Glutamatergic neuron (in vitro differentiated cells): ENCODE measurements around the gene RBP5. TPM values are rescaled to one million over a fixed set of nuclear protein-coding genes. Genes with fewer than 3 reads are reported as not detected.

ENCODE experiments used
- DNase-seq: peaks from one replicate; pipeline ENCODE4 v3.0.0; 2022
- H3K27ac Mint-ChIP-seq: one replicate; pipeline ENCODE4 v1.8.0; 2020; ENCODE audit warnings: mild to moderate bottlenecking, mixed read lengths, inconsistent platforms; ENCODE audit not compliant: unreplicated experiment
- H3K27me3 Mint-ChIP-seq: one replicate; pipeline ENCODE4 v1.8.0; 2020; ENCODE audit warnings: mild to moderate bottlenecking, moderate library complexity, mixed read lengths, inconsistent platforms; ENCODE audit not compliant: unreplicated experiment
- H3K36me3 Mint-ChIP-seq: one replicate; pipeline ENCODE4 v1.8.0; 2020; ENCODE audit warnings: mild to moderate bottlenecking, mixed read lengths, inconsistent platforms; ENCODE audit not compliant: unreplicated experiment
- H3K4me1 Mint-ChIP-seq: one replicate; pipeline ENCODE4 v1.8.0; 2020; ENCODE audit warnings: mild to moderate bottlenecking, low read depth, mixed read lengths, inconsistent platforms; ENCODE audit not compliant: unreplicated experiment
- H3K4me3 Mint-ChIP-seq: one replicate; pipeline ENCODE4 v1.8.0; 2020; ENCODE audit warnings: mild to moderate bottlenecking, mixed read lengths, inconsistent platforms; ENCODE audit not compliant: unreplicated experiment
- H3K9me3 Mint-ChIP-seq: one replicate; pipeline ENCODE4 v1.8.0; 2020; ENCODE audit warnings: mild to moderate bottlenecking, moderate library complexity, mixed read lengths, inconsistent platforms; ENCODE audit not compliant: unreplicated experiment
- CTCF ChIP-seq: fragments of 200-600 bp; sonication (generic); IDR thresholded peaks from one replicate; pipeline ENCODE4 v1.5.0; 2021; ENCODE audit not compliant: partially characterized antibody, unreplicated experiment
- total RNA-seq: library from RNA; stranded (reverse); fragmentation: NEBNext Ultra II Directional; extraction: Animal tissue kit (Norgen Biotek cat#: 25700); gene quantifications from one replicate; pipeline ENCODE4 v1.2.1, GENCODE V29; 2021; ENCODE audit not compliant: unreplicated experiment

RBP5 gene
- total RNA-seq, 1 donor from 2014 or later, result 1.2 TPM

- no peak overlapping the region for H3K4me3 Mint-ChIP-seq
- no peaks in the 10 kb centered on the region for H3K36me3 Mint-ChIP-seq
- H3K4me1 Mint-ChIP-seq, result no peaks in the 10 kb centered on the region
- no peaks in the 10 kb centered on the region for H3K9me3 Mint-ChIP-seq
- H3K27ac Mint-ChIP-seq, result no peak overlapping the region
- no peak for TF ChIP-seq CTCF
- H3K27me3 Mint-ChIP-seq, result peaks cover 2% of the 10 kb centered on the region
- DNase-seq, result no peak
Observed at GRCh38 chr12:7114851-7115250, 13.8 kb downstream of the RBP5 start.

- H3K9me3 Mint-ChIP-seq, result peaks cover 5% of the 10 kb centered on the region
Observed at GRCh38 chr12:7114008-7114407, 14.7 kb downstream of the RBP5 start.

GRCh38 chr12:7113389-7113871 is 15.3 kb downstream of the RBP5 start:
- H3K4me3 Mint-ChIP-seq, result no peak overlapping the region
- peaks cover 4% of the 10 kb centered on the region for H3K27me3 Mint-ChIP-seq
- no peak overlapping the region for H3K27ac Mint-ChIP-seq
- no peak for DNase-seq
- peak; percentile 93 for TF ChIP-seq CTCF
- H3K9me3 Mint-ChIP-seq, result peaks cover 7% of the 10 kb centered on the region
- no peaks in the 10 kb centered on the region for H3K36me3 Mint-ChIP-seq
- H3K4me1 Mint-ChIP-seq, result no peaks in the 10 kb centered on the region

More at GRCh38 chr12:7114008-7114407, 14.7 kb downstream of the RBP5 start:
- no peaks in the 10 kb centered on the region for H3K4me1 Mint-ChIP-seq
- DNase-seq, result no peak
- H3K27me3 Mint-ChIP-seq, result peaks cover 4% of the 10 kb centered on the region
- TF ChIP-seq CTCF, result no peak
- no peaks in the 10 kb centered on the region for H3K36me3 Mint-ChIP-seq
- H3K4me3 Mint-ChIP-seq, result no peak overlapping the region
- H3K27ac Mint-ChIP-seq, result no peak overlapping the region

- Mint-ChIP-seq H3K36me3 (no peaks in the 10 kb centered on the region), H3K27ac (no peak overlapping the region), H3K4me3 (no peak overlapping the region), H3K27me3 (peaks cover 4% of the 10 kb centered on the region), H3K4me1 (no peaks in the 10 kb centered on the region), H3K9me3 (peaks cover 7% of the 10 kb centered on the region)
- no peak for DNase-seq
- TF ChIP-seq CTCF, result no peak
Observed at GRCh38 chr12:7112041-7112440, 16.6 kb downstream of the RBP5 start.

GRCh38 chr12:7110661-7111060 is 18.0 kb downstream of the RBP5 start:
- H3K36me3 Mint-ChIP-seq, result peaks cover 3% of the 10 kb centered on the region
- H3K4me3 Mint-ChIP-seq, result no peak overlapping the region
- no peak for TF ChIP-seq CTCF
- H3K27ac Mint-ChIP-seq, result no peak overlapping the region
- no peak for DNase-seq
- peaks cover 4% of the 10 kb centered on the region for H3K27me3 Mint-ChIP-seq
- H3K4me1 Mint-ChIP-seq, result no peaks in the 10 kb centered on the region
- peaks cover 10% of the 10 kb centered on the region for H3K9me3 Mint-ChIP-seq
